DND-41 (cell line): Measurements from ENCODE around the gene GPC6.

ENCODE experiments used
- ATAC-seq: fragments of 200-7000 bp; cut with Tn5 transposase; 3 replicates; pipeline ENCODE4 v1.9.1; 2021; ENCODE audit warnings: low read depth; ENCODE audit not compliant: insufficient read depth
- DNase-seq: peaks from one replicate; pipeline ENCODE4 v3.0.0-alpha.2; 2020
- H2AFZ ChIP-seq: 2 replicates; pipeline ENCODE4 v1.6.0; 2012; ENCODE audit warnings: low read depth, low read length
- H3K27ac ChIP-seq: 2 replicates; pipeline ENCODE4 v1.5.1; 2012; ENCODE audit warnings: low read length, inconsistent platforms
- H3K27me3 ChIP-seq: fragments of 200-600 bp; sonication (generic); 2 replicates; pipeline ENCODE4 v1.6.0; 2012; ENCODE audit warnings: low read length, mild to moderate bottlenecking, inconsistent platforms; ENCODE audit not compliant: insufficient read depth, poor library complexity
- H3K36me3 ChIP-seq: 2 replicates; pipeline ENCODE4 v1.5.1; 2012; ENCODE audit warnings: low read length, inconsistent platforms; ENCODE audit not compliant: insufficient read depth
- H3K4me1 ChIP-seq: 2 replicates; pipeline ENCODE4 v1.5.1; 2012; ENCODE audit warnings: mild to moderate bottlenecking, low read length; ENCODE audit not compliant: insufficient read depth
- H3K4me2 ChIP-seq: 2 replicates; pipeline ENCODE4 v1.6.0; 2012; ENCODE audit warnings: mild to moderate bottlenecking, moderate library complexity, low read length, inconsistent platforms; ENCODE audit not compliant: insufficient read depth
- H3K4me3 ChIP-seq, 2 experiments: fragments of 200-600 bp in 1 of 2; shearing (Covaris generic) in 1 of 2; 2 replicates each; pipeline ENCODE4 v1.5.1; 2012 to 2016; ENCODE audit warnings: inconsistent platforms in 2 of 2, low read length in 2 of 2, mild to moderate bottlenecking in 2 of 2, low read depth in 1 of 2, moderate library complexity in 1 of 2
- H3K79me2 ChIP-seq: 2 replicates; pipeline ENCODE4 v1.6.0; 2012; ENCODE audit warnings: low read length, inconsistent platforms; ENCODE audit not compliant: insufficient read depth
- H3K9ac ChIP-seq: 2 replicates; pipeline ENCODE4 v1.6.0; 2012; ENCODE audit warnings: low read depth, mild to moderate bottlenecking, inconsistent platforms, low read length, moderate library complexity
- H3K9me3 ChIP-seq: 2 replicates; pipeline ENCODE4 v1.5.1; 2012; ENCODE audit warnings: low read length, moderate library complexity, mild to moderate bottlenecking, inconsistent platforms; ENCODE audit not compliant: insufficient read depth, severe bottlenecking
- H4K20me1 ChIP-seq: 2 replicates; pipeline ENCODE4 v1.6.0; 2012; ENCODE audit warnings: low read length; ENCODE audit not compliant: insufficient read depth
- EZH2 ChIP-seq: IDR thresholded peaks from 3 replicates; pipeline ENCODE4 v1.6.1; 2012; ENCODE audit warnings: borderline replicate concordance, low read depth, mild to moderate bottlenecking, moderate library complexity, low read length, inconsistent platforms; ENCODE audit not compliant: severe bottlenecking
- TF ChIP-seq, protein P1 (sequence below): IDR thresholded peaks from 2 replicates; pipeline ENCODE4 v1.5.1; 2012; ENCODE audit warnings: borderline replicate concordance, low read length, moderate library complexity, mild to moderate bottlenecking; ENCODE audit not compliant: poor library complexity, severe bottlenecking; ENCODE audit errors: extremely low read depth

The GPC6 gene

DNA sequence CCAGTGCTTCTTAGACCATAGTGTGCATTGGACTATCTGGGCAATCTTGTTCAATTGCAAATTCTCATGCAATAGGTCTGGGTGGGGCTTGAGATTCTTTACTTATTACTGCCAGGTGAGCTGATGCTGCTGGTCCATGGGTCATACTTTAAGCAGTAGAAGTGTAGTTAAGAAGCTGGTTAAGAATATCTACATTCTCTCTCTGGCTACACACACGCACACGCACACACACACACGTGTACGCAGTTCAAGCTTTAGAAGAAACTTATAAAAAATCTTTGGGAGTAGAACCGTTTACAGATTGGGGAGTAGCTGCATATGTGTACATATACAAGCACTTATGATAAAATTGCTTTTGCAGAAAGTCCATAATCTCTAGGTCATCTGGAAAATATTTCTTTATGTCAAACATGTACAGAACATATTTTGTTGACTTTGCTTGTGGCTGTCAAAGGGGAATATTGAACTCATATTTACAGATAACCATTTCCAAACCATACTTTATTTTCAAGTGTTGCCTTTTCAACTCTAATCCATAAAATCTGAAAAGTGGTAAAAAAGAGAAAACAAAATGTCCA lies 99.7 kb downstream of the GPC6 start:
- no peaks in the 10 kb centered on the region for H3K79me2 ChIP-seq
- no peaks in the 10 kb centered on the region for H4K20me1 ChIP-seq
- no peak overlapping the region for H3K4me2 ChIP-seq
- H2AFZ ChIP-seq = no peak overlapping the region
- DNase-seq (no peak), ATAC-seq (no peak)
- H3K27me3 ChIP-seq = no peaks in the 10 kb centered on the region
- H3K9me3 ChIP-seq = no peaks in the 10 kb centered on the region
- no peaks in the 10 kb centered on the region for H3K4me1 ChIP-seq
- H3K9ac ChIP-seq = no peak overlapping the region
- H3K4me3 ChIP-seq = no peak overlapping the region
- H3K27ac ChIP-seq = no peak overlapping the region
- no peaks in the 10 kb centered on the region for H3K36me3 ChIP-seq
- TF ChIP-seq, protein P1, sequence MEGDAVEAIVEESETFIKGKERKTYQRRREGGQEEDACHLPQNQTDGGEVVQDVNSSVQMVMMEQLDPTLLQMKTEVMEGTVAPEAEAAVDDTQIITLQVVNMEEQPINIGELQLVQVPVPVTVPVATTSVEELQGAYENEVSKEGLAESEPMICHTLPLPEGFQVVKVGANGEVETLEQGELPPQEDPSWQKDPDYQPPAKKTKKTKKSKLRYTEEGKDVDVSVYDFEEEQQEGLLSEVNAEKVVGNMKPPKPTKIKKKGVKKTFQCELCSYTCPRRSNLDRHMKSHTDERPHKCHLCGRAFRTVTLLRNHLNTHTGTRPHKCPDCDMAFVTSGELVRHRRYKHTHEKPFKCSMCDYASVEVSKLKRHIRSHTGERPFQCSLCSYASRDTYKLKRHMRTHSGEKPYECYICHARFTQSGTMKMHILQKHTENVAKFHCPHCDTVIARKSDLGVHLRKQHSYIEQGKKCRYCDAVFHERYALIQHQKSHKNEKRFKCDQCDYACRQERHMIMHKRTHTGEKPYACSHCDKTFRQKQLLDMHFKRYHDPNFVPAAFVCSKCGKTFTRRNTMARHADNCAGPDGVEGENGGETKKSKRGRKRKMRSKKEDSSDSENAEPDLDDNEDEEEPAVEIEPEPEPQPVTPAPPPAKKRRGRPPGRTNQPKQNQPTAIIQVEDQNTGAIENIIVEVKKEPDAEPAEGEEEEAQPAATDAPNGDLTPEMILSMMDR = no peak
- TF ChIP-seq EZH2 = no peak

DNA sequence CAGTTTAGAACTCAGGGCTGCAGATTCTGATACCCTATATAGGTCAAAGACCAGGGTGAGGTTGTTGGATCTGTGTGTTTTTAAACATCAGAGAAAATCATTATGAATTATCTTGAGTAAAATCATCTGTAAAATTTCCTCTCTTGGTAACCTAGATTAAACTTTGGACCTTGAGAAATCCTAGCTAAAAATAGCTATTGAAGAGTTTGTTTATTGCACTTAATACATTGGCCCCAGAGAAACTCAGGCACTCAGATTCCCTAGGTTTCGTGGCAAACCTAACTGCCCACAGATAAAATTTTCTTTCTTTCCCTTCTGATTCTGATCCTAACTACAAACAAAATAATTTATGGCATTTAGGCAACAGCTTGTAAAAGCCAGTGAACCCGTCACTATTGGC lies 102.3 kb downstream of the GPC6 start:
- DNase-seq (no peak), ATAC-seq (no peak)
- H3K4me3 ChIP-seq = no peak overlapping the region
- H4K20me1 ChIP-seq = no peaks in the 10 kb centered on the region
- H3K9ac ChIP-seq = no peak overlapping the region
- H3K4me1 ChIP-seq = no peaks in the 10 kb centered on the region
- H3K27ac ChIP-seq = no peak overlapping the region
- no peaks in the 10 kb centered on the region for H3K27me3 ChIP-seq
- H3K9me3 ChIP-seq = no peaks in the 10 kb centered on the region
- no peaks in the 10 kb centered on the region for H3K36me3 ChIP-seq
- no peak overlapping the region for H2AFZ ChIP-seq
- H3K79me2 ChIP-seq = no peaks in the 10 kb centered on the region
- no peak overlapping the region for H3K4me2 ChIP-seq
- TF ChIP-seq EZH2 = no peak
- TF ChIP-seq, protein P1 = no peak

DNA sequence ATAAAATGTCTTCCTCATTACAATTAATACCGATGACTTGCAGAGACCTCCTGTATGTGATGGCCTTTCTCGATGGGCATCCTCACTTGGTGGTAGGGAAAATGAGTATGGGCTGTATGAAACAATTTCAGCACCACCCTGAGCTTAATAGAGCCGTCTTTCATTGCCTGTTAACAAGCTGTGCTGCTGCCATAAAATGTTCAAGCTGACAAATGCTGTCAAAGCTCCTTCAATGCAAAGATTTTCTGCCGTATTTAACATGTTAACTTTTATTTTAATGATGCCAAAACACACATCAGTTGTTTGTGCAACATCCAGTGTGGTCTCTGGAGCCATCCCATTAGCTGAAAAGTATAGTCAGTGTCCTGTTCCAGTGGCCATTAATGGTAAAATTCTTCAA lies 110.1 kb downstream of the GPC6 start:
- Histone ChIP-seq H3K79me2 (no peaks in the 10 kb centered on the region), H2AFZ (no peak overlapping the region), H3K4me2 (no peak overlapping the region), H3K36me3 (no peaks in the 10 kb centered on the region), H3K4me3 (no peak overlapping the region), H4K20me1 (no peaks in the 10 kb centered on the region), H3K4me1 (no peaks in the 10 kb centered on the region), H3K27ac (no peak overlapping the region), H3K27me3 (no peaks in the 10 kb centered on the region), H3K9ac (no peak overlapping the region), H3K9me3 (no peaks in the 10 kb centered on the region)
- no peak for TF ChIP-seq EZH2
- TF ChIP-seq, protein P1 = no peak
- ATAC-seq (no peak), DNase-seq (no peak)

DNA sequence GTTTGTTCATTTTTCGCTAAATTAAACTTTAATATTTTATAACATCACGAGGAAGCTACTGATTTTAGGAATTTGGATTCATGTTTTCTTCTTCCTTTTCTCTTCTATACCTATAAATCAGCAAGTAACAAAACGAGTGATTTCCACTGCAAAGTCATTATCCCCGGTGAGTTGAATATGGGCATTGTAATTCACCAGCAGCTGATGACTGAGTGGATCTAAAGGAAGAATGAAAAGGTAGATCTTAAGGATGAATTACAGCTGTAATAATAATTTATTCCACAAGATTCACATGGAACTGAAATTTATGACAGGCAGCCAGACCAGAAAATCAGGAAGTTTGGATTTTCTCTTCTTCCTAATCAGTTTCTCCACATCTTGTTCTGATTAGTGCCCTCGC lies 111.4 kb downstream of the GPC6 start:
- H3K36me3 ChIP-seq = no peaks in the 10 kb centered on the region
- H3K4me3 ChIP-seq = no peak overlapping the region
- H3K4me1 ChIP-seq = no peaks in the 10 kb centered on the region
- no peak overlapping the region for H2AFZ ChIP-seq
- no peak overlapping the region for H3K9ac ChIP-seq
- no peak overlapping the region for H3K27ac ChIP-seq
- ATAC-seq = no peak
- no peaks in the 10 kb centered on the region for H3K9me3 ChIP-seq
- no peak for DNase-seq
- no peaks in the 10 kb centered on the region for H3K79me2 ChIP-seq
- no peaks in the 10 kb centered on the region for H4K20me1 ChIP-seq
- H3K27me3 ChIP-seq = no peaks in the 10 kb centered on the region
- H3K4me2 ChIP-seq = no peak overlapping the region
- TF ChIP-seq EZH2 = no peak
- TF ChIP-seq, protein P1 = no peak
